Retina (tissue), 1 donor: ENCODE measurements around the gene COL5A1.
A peak's percentile ranks its signal among the peaks of the same experiment; 100 is the strongest.
"Not testable (repeated sequence)": the region's sequence is repeated elsewhere in the genome, so short reads cannot be mapped to it uniquely, and the experiment has no call there.

ENCODE experiments used
- DNase-seq: peaks from one replicate; pipeline ENCODE4 v3.0.0-alpha.2; 2016

Gene COL5A1

DNA sequence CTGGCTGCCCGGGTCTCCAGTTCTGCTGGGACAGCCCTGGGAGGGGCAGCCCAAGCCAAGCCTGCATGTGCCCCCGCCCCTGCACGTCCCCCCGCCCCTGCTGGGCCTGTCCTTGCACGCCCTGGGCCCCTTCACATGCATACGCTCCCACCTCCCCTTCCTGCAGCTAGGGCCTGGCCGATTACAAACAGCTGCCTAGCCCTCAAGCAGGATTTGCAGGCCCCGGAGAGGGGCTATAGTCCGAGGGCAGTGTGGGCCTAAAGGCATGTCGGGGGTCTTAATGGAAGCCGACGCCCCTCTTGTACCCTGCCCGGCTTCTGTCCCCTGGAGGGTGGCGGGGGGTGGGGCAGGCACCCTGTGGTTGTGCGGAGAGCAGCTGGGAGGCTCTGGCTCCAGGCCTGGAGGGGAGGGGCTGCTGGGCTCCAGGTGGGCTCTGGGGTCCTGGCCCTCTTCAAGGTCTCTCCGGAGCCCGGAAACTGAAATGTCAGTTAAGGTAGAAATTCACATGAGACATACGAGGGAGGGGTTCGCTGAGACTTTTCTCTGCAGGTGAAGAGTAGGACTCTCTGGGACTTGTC lies 16.9 kb downstream of the COL5A1 start:
- DNase-seq = no peak

DNA sequence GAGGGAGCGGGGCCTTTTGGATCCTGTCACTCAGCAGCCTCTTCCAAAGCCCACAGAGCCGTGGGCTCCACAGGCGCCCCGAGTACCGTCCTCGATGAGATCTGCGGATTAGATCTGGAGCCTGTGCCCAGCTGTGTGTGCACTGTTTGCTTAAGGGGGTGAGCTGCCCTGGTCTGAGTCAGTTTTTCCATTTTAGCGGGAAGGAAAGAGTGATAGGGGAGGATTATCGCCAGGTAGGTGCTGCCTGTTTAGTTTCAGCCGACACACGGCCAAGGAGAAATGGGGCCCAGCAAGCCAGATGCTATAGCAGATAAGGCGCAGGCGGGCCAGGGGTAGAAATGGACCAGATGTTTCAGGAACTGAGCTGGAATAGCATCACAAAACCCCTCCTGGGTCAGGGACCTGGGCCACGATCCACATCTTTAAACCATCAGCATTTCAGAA lies 18.1 kb downstream of the COL5A1 start:
- no peak for DNase-seq

DNA sequence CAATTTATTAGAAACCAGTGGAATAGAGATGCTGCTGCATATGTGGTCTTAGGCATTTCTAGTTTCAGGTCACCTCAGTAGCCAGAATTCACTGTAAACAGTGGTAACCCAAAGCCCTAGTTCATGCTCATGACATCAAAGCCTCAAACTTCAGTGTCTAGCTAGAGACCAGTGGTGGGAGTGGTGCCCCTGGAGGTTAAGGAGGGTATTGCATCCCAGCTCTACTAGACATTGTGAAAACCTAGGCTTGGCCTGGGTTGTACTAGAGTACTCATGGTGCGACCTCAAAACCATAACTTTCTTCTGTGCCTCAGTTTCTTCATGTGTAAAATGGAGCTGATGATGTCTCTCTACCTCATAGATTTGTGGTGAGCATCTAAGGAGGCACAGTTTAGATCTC lies 18.8 kb downstream of the COL5A1 start:
- no peak for DNase-seq

DNA sequence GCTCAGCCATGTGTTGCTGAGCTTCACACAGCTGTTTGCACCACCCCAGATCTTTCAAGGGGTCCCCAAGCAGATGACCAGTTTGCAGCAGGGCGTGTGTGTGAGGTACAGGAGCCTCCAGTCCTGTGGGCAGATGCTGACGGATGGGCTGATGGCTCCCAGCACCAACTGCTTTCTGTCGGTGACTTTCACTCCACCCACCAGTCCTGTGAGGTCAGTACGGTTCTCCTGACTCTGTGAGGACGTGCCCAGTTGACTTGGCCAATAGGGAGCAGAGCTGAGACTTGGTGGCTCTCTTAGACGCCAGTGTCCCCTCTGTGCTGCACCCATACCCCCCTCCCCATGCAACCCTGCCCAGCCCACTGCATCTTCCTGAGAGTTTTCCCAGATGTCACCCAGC lies 19.7 kb downstream of the COL5A1 start:
- DNase-seq = no peak

DNA sequence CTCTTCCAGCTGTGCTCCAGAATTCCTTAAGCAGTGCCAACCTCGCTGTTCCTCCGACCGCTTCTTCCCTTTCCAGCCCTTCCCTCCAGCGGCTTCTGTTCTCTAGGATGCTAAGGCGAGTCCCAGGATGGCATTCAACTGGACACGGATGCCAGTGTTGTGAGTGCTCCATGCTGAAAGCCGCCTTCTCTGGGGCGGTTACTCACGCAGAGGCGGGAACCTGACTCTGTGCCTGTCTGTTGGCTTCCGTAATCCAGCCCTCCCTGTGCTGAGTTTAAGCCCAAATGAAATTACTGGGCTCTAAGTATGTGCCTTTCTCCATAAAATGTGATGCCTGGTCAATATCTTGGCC lies 20.2 kb downstream of the COL5A1 start:
- no peak for DNase-seq

DNA sequence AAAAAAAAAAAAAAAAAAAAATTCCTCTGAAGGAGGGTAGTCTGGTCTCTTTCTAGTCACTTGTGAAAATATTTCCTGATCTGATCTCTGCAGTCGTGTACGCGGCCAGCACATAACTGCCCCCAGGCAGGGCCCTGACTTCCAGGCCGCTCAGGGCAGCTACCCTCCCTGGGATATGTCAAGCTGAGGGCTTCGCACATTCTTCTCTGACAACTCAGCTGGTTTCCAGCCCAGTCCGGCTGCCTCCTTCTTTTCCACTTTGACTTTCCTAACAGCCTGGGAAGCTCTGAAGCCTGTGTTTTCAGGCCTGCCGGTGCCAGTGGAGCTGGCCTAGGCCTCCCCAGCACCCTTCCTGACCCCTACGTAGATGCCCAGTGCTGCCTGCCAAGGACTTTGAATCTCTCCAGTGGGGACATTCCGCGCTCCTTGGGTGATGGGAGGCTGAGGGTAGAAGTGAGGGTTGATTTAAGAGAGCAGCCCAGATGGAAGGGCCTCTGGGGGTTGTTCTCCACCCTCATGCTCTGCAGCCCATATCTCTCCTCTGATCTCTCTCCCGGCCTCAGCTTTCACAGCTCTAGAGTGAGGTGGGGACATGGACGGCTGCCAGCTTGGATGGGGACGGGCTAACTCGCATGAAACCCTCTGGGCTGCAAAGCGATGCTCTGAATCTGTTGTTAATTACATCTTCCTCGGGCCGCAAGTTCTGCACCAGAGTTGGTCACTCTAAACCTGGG lies 20.7 kb downstream of the COL5A1 start:
- DNase-seq = no peak

DNA sequence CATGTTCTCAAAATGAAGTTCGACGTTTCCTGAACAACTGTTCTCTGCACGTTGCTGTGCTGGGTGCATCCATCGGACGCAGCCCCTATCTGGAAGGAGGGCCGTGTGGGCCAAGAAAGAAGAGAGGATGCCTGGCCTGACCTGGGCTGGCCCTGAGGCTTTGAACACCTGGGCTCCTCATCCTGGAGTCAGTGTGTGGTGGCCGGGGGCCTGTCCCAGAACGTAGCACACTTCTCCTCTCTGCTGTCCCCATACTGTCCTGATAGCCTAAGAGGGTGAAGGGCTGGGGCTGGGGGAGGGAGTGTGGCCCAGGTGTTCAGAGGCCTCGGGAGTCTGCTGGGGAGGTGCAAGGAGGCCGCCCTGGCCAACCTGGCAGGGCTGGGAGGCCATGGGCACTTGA lies 21.5 kb downstream of the COL5A1 start:
- DNase-seq = no peak

DNA sequence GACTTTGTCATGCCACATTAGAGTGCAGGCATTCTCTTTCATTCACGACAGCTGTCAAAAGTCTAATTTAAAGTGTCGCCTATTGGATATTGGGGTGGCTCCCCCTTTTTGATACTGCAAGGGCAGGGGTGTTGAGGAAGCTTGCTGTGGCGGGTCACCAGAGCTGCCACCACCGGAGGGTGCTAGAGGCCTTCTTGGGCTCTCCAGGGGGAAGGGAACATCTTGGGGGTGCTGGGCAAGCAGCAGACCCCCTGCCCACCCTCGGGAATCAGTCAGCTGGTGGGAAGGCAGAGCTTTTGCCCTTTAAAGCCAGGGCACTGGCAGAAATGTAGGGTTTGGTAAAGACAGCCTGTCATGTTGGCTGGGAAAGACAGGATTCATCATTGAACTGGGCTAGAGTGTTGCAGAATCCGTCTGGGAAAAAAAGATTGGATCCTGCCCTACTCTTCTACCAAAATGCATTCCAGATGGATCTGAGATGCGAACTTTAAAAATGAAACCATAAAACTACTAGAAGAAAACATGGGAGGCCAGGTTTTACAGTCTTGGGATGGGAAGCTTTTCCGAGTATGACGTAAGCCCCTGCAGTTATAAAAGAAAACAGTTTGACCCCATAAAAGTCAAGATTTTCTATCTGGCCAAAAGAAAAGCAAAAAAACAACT lies 22.3 kb downstream of the COL5A1 start:
- no peak for DNase-seq

DNA sequence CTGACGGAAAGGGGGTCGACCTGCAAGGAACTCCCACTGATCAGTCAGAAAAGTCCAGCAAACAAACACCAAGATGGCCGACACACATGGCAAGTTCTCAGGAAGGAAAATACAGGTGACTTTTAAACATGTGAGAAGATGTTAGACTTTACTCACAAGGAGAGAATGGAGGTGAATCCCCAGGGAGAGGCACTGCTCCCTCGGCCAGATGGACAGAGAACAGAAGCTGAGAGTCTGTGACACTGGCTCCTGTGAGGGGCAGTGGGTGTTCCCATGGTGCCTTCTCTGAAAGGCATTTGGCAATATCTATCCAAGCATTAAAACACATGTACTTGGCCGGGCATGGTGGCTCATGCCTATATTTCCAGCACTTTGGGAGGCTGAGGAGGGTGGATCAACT lies 22.8 kb downstream of the COL5A1 start:
- DNase-seq = no peak

DNA sequence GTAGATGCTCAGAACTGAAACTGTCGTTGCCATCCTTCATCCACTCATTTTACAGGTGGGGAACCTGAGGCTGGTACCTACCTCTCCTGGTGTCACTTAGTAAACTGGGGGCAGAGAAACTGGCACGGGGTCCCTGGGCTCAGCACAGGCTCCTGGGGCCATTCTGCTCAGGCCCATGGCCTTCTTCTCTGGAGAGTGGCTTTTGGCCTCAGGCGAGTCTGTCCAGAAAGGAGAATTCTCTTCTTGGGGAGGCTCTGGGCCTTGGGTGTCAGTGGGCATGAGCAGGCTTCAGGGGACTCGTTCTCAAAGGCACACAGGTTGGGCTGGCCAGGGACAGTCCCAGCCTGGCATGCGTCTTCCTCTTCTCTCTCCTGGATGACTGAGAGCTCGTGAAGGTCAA lies 24.6 kb downstream of the COL5A1 start:
- DNase-seq = no peak

DNA sequence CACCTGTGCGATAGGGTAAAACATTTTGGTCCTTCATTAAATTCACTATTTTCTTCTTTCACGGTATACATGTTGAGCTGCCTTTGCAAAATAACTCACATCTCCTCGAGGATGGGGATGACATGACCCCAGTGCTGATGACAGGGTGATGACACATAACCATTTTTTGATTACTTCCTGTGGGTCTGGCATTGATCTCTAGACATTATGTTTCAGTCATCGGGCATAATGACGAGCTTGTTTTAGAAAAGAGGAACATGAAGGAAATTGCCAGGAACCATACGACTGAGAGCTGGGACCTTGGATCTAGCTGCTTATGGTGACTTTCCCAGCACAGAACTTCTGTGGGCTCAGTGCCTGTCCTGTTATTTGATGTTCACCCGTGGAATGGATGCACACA lies 25.2 kb downstream of the COL5A1 start:
- DNase-seq = no peak

DNA sequence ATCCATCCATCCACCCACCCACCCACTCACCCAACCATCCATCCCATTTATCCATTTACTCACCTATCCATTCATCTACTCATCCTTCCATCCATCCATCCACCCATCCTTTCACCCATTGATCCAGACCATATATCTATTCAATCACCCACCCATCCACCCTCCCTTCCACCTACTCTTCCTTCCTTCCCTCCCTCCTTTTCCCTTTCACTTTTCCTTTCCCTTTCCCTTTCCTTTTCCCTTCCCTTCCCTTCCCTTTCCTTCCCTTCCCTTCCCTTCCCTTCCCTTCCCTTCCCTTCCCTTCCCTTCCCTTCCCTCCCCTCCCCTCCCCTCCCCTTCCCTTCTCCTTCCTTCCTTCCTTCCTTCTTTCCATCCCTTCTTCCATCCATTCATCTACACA lies 27.4 kb downstream of the COL5A1 start:
- DNase-seq = not testable (repeated sequence)

DNA sequence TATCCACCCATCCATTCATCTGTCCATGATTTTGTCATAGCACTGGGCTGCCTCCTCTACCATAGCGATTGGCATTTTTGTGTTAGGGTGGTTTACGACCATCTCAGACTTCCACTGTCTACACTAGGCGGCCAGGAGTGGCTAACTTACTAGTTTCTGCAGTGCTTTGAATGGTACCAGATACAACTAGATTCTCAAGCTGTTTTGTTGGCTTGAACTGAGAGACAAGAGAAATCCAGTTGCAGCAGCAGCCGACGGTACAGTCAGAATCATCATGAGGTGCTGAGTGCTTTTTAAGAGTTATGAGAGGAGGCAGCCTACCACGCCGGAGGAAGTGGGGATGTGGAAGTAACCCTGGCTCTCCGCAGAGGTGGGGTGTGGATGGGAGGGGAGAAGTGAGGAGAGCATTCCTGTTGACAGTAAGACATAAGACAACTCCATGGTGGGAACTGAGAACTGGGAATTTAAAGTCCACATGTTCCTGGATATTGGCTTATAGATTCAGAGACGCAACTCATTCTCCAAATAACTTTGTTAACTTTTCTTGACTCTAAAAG lies 27.9 kb downstream of the COL5A1 start:
- DNase-seq = no peak

DNA sequence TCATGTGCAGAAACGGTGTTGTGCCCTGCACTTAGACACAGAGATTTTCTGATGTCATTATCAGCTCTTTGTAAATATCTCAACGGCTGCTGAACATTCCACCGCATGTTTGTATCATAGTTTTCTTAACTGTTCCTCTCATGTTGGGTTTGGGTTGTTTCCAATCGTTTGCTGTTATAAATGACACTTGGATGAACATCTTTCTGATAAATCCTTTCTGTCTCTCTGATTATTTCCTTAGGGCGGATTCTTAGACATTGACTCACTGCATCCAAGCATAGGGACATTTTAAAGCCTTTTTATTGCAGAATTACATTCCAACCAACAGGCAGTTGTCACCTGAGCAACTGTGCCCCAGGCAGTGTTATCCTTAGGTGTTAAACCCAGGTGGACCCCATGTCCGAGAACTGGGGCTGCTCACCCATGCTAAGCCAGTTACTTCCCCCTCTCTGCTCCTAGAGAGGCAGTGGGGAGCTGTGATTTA lies 28.5 kb downstream of the COL5A1 start:
- no peak for DNase-seq

DNA sequence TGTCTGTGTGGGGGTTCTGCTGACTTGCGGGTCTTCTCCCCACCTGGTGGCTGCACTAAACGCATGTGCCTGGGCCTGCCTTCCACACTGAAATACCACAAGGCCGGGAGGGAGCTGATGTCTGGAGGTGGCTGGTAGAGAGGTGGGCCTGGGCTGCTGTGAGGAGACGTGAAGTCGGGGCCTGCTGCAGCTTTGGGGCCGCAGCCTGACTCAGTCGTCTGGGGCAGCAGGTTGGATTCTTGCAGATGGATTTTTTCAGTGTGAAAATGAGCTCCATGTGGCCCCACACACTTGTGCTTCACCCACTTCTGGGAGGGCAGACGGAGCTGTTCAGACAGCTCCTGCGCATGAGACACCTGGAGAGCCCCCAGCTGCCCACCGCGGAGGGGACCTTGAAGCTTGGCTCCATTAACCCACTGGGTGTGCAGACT lies 29.3 kb downstream of the COL5A1 start:
- DNase-seq = no peak

DNA sequence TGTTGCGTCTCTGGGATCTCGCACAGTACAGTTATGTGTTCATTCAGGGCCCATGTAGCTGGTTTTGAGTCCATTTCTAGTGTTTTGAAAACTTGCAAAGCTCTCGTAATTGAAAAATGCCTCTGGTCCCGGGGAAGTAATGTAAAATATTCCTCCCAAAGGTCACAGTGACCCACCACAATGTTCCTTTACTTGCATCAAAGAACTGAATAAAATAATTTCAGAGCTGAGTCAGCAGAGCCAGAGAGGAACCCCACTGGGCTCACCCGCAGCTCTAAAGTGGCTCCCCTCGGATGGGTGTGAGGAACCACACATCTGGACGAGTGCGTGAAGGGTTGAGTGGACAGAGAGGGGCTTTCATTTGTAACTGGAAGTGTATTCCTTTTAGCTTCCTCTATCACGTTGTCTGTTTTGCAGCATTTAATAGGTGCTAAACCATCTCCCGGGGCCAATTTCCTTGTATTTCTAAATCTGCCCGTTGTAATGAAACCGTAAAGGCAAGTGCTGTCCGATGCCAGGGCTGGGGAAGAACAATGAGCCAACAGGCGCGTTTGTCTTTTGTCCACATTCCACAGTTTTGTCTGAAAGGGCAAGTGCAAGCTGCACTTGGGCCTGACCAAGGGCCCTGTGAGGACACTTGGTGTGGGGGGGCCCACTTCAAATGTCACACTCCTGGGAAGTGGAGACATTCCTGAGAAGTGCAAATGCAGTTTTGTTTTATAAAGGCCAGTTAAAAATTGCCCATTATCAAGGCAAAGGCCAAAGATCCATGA lies 29.9 kb downstream of the COL5A1 start:
- DNase-seq = no peak

DNA sequence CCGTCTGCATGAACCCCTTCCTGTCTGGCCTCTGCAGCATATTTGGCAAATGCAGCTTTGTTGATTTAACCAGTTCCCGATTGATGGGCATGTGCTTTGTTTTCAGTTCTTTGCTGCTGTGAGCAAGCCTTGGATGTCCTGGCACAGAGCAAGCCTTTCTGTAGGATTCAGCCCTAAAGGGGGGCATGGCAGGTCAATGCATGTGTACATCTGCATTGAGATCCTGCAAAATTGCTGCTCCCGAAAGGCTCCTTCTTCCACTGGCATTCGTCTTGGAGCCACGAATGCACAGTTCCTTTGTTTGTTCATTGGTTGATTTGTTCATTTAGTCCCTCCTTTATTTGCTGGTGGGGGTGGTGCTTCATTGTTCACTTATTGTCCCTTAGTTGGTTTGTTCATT lies 34.8 kb downstream of the COL5A1 start:
- no peak for DNase-seq

DNA sequence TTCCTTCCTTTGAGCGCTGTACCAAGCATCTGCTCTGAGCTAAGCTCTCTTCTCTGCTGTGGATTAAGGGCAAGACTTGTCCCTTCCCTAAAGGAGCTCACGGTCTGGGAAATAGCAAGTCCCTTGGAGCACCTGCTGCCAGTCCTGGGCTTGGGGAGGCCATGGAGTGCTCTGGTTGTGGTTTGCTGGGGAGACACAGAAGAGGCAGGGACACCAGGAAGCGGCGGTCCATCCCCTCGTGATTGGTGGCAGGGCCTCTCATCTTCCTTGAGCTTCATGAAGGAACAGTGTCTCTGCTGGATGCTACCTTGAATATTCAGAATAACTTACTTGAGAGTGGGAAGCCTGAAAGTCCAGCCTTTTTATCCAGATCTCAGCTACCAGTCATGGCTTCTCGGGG lies 35.3 kb downstream of the COL5A1 start:
- DNase-seq = no peak

DNA sequence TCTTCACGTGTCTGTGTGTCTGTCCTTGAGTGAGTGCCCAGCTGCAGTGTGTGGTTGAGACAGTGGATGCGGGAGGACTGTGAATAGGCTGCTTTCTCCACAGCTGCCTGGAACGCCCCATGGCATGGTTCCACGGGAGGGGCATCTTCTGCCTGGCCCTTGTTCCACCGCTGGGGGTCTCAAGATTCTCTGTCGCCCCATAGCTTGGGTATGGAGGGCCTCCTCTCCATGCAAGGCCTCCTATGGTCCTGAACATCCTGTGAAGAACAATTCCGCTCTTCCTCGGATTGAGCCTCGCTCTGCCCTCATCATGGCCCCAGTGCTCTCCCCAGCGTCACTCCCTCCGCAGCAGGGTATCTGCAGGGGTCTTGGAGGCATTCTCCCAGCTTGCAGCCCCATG lies 36.1 kb downstream of the COL5A1 start:
- no peak for DNase-seq

DNA sequence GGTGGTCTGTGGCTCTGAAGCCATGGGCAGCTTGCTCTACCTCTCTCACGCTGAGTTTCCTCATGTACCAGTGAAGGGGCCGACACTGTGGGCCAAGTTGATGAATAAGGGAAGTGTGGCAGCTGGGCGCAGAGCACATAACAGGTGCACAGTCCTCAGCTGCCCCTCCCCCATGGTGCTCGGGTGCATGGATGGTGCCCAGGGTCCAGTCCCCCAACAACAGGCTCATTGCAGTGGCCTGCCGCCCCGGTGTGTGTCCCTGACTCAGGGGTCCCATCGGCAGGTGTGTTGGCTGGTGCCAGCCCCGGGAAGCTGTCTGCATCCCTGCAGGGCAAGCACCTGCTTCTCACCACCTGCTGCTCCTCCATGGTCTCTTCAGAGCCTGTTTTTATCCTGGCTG lies 36.6 kb downstream of the COL5A1 start:
- peak; percentile 41 for DNase-seq

DNA sequence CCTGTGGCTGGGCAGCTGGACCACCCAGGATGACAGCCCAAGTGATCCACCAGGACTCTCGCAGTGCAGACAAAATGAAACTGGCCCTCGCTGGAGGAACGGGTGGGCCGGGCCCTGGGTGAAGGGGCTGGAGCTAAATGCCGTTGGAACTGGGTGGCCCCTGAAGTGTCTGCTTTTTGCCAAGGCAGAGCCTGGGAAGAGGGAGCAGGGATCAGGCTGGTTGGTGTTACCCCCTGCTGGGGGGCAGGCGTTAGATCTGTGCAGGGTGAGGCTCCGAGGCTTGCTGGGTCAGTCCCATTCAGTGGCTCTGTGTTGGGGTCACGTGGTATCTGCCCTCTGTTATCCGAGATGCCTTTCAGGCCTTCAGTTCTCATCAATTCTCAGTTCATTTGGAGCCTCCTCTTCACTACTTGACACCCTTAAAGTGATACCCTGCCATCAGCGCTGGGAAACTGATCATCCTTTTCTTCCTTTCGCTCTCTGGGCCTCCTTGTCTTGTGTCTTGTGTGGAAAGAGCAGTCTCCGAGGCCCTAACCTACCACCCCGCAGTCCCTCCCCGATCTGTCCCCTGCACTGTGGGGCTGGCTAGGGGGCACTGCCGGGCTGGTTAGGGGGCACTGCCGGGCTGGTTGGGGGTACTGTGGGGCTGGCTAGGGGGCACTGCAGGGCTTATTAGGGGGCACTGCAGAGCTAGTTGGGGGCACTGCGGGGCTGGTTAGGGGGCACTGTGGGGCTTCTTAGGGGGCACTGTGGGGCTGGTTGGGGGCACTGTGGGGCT lies 37.3 kb downstream of the COL5A1 start:
- DNase-seq = peak; percentile 82

DNA sequence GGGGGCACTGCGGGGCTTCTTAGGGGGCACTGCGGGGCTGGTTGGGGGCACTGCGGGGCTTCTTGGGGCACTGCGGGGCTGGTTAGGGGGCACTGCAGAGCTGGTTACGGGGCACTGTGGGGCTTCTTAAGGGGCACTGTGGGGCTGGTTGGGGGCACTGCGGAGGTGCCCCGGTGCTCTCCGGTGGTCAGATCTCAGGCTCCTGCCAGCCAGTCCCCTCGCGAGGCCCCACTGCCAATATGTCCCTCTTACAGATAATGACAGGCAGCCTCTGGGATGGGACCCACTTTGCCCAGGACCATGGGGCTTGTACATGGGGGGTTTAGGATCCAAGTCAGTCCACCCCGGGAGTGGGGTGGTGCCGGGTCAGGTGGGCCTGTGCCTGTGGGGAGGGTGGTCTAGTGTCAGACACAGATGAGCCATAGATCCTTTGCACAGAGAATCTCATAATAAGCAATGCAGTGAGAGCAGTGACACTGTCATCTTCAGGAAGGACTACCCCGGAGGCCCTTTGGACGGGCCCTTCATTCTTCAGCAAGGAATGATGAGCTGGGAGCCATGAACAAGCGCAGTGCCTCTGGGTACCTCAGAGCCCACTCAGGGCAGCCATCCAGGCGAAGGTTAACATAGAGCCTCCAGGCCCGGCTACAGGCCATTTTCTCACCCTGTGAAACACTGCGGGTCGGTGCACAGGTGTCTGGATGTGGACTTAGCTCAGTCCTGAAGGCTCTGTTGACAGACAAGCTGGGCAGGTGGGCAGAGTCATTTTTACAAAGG lies 38.2 kb downstream of the COL5A1 start:
- no peak for DNase-seq
